GM12892 (cell line): ENCODE results near the gene RHBDL2.

Experiments used
- POLR2A ChIP-seq: IDR thresholded peaks from 2 replicates; pipeline ENCODE4 v1.6.1; 2011; ENCODE audit warnings: low read depth, low read length, control low read depth
- POLR2AphosphoS5 ChIP-seq: IDR thresholded peaks from 2 replicates; pipeline ENCODE4 v1.6.1; 2011; ENCODE audit warnings: low read depth, low read length, control low read depth

GRCh38 chr1:38870996-38871395 is 70.6 kb downstream of the RHBDL2 start:
- no peak for TF ChIP-seq POLR2A
- no peak for TF ChIP-seq POLR2AphosphoS5
